GM12865 (cell line): ENCODE measurements around the gene CEACAM20.

Experiments
- DNase-seq: peaks from one replicate; pipeline ENCODE4 v3.0.0; 2010; ENCODE audit warnings: low read depth
- H3K4me3 ChIP-seq: 2 replicates; pipeline ENCODE4 v1.5.1; 2011; ENCODE audit warnings: mild to moderate bottlenecking, low read depth, low read length, control low read depth
- CTCF ChIP-seq: IDR thresholded peaks from 2 replicates; pipeline ENCODE4 v1.5.1; 2011; ENCODE audit warnings: low read length, control low read depth, low read depth, inconsistent platforms; ENCODE audit not compliant: insufficient read depth; ENCODE audit errors: missing control alignments

CEACAM20 gene

GRCh38 chr19:44515031-44515430 lies 14.4 kb downstream of the CEACAM20 start:
- no peak for DNase-seq
- no peak for TF ChIP-seq CTCF
- H3K4me3 ChIP-seq: no peak overlapping the region

GRCh38 chr19:44512326-44513298 lies 16.9 kb downstream of the CEACAM20 start:
- TF ChIP-seq CTCF: peak; percentile 40
- H3K4me3 ChIP-seq: no peak overlapping the region
- peak; percentile 19 for DNase-seq

GRCh38 chr19:44509478-44509877 lies 20.0 kb downstream of the CEACAM20 start:
- no peak for TF ChIP-seq CTCF
- no peak overlapping the region for H3K4me3 ChIP-seq
- no peak for DNase-seq

GRCh38 chr19:44499962-44500949 lies 29.2 kb downstream of the CEACAM20 start, which contains the start of gene ZNF180:
Gene ZNF180, minus strand, starts transcription at chr19:44500522. Its CDS starts 3,188 bp downstream, at chr19:44497334.
- TF ChIP-seq CTCF: peak; percentile 18
- H3K4me3 ChIP-seq: peak within 1 kb of the TSS; percentile 88
- peak; percentile 99 for DNase-seq

- DNase-seq: no peak
- peak overlapping the region; percentile 88 for H3K4me3 ChIP-seq
- no peak for TF ChIP-seq CTCF
Measured at GRCh38 chr19:44499559-44499958, 29.9 kb downstream of the CEACAM20 start.

GRCh38 chr19:44498988-44499387 lies 30.5 kb downstream of the CEACAM20 start:
- no peak for DNase-seq

More at GRCh38 chr19:44498988-44499387, 30.5 kb downstream of the CEACAM20 start:
- TF ChIP-seq CTCF: no peak
- no peak overlapping the region for H3K4me3 ChIP-seq
